ENCODE measurements around the gene GTF2I. TPM values are rescaled to one million over a fixed set of nuclear protein-coding genes. Genes with fewer than 3 reads are reported as not detected.
"Not testable (repeated sequence)": the region's sequence is repeated elsewhere in the genome, so short reads cannot be mapped to it uniquely, and the experiment has no call there.

GTF2I gene
- total RNA-seq, 1 donor from 2014 or later: 168 TPM

DNA sequence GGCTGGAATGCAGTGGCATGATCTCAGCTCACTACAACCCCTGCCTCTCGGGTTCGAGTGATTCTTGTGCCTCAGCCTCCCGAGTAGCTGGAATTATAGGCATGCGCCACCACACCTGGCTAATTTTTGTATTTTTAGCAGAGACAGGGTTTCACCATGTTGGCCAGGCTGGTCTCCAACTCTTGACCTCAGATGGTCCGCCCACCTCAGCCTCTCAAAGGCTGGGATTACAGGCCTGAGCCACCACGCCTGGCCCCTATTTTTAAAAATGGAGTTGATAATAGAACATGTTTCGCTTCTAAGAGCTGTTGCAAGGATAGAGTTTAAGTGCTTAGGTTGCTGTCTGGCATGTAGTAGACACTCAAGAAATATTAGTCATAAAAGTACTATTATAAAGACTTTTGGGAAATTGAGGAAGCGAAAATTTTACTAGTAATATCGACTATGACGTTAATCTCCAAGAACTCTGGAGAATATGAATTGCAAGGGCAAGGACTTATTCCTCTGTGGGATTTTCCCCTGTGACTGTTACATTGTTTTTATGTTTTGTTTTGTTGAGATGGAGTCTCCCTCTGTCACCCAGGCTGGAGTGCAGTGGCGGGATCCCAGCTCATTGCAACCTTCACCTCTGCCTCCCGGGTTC, 7.9 kb downstream of the GTF2I start:
- DNase-seq (ENCODE audit: low read depth): no peak
- Mint-ChIP-seq H3K4me3 (ENCODE audit: unreplicated experiment) (no peak overlapping the region), H3K27me3 (ENCODE audit: low read depth, unreplicated experiment) (no peaks in the 10 kb centered on the region), H3K36me3 (ENCODE audit: low read depth, unreplicated experiment) (peaks cover 16% of the 10 kb centered on the region), H3K4me1 (ENCODE audit: low read depth, unreplicated experiment) (peaks cover 25% of the 10 kb centered on the region), H3K9me3 (ENCODE audit: unreplicated experiment) (no peaks in the 10 kb centered on the region), H3K27ac (ENCODE audit: unreplicated experiment) (no peak overlapping the region)
- Histone ChIP-seq H3K9me3 (ENCODE audit: insufficient read depth, low read depth, low read length) (no peaks in the 10 kb centered on the region), H3K36me3 (ENCODE audit: insufficient read depth, low read length) (peaks cover 14% of the 10 kb centered on the region), H4K20me1 (ENCODE audit: insufficient read depth, low read length) (peaks cover 94% of the 10 kb centered on the region), H3K4me3 (ENCODE audit: insufficient read depth, low read depth, low read length) (no peak overlapping the region), H3K4me2 (ENCODE audit: low read length) (no peak overlapping the region), H3K4me1 (ENCODE audit: insufficient read depth, low read length) (peaks cover 13% of the 10 kb centered on the region), H3K27me3 (ENCODE audit: insufficient read depth, low read length) (no peaks in the 10 kb centered on the region), H3K9ac (ENCODE audit: low read length) (no peak overlapping the region), H3K79me2 (ENCODE audit: insufficient read depth, low read length) (peaks cover 99% of the 10 kb centered on the region), H3K27ac (ENCODE audit: low read depth, low read length) (no peak overlapping the region), H2AFZ (ENCODE audit: low read depth, low read length) (no peak overlapping the region)
- no peak for FAIRE-seq
- no peak for TF ChIP-seq EZH2 (IDR thresholded peaks at IDR 0.05; ENCODE audit: insufficient read depth, low read length)
- TF ChIP-seq, protein P1, sequence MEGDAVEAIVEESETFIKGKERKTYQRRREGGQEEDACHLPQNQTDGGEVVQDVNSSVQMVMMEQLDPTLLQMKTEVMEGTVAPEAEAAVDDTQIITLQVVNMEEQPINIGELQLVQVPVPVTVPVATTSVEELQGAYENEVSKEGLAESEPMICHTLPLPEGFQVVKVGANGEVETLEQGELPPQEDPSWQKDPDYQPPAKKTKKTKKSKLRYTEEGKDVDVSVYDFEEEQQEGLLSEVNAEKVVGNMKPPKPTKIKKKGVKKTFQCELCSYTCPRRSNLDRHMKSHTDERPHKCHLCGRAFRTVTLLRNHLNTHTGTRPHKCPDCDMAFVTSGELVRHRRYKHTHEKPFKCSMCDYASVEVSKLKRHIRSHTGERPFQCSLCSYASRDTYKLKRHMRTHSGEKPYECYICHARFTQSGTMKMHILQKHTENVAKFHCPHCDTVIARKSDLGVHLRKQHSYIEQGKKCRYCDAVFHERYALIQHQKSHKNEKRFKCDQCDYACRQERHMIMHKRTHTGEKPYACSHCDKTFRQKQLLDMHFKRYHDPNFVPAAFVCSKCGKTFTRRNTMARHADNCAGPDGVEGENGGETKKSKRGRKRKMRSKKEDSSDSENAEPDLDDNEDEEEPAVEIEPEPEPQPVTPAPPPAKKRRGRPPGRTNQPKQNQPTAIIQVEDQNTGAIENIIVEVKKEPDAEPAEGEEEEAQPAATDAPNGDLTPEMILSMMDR (IDR thresholded peaks at IDR 0.05; ENCODE audit: insufficient read depth, low read depth, low read length): no peak

DNA sequence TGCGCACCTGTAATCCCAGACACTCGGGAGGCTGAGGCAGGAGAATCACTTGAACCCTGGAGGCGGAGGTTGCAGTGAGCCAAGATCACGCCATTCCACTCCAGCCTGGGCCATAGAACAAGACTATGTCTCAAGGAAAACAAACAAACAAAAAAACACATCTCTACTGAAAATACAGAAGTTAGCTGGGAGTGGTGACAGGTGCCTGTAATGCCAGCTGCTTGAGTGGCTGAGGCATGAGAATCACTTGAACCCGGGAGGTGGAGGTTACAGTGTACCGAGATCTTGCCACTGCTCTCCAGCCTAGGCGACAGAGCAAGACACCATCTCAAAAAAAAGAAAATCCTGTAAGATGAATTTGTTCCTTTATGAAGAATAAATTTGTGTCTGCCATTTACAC, 9.5 kb downstream of the GTF2I start:
- not testable (repeated sequence) for H3K9ac ChIP-seq (ENCODE audit: low read length); H3K4me3 ChIP-seq (ENCODE audit: insufficient read depth, low read depth, low read length); H3K27me3 Mint-ChIP-seq (ENCODE audit: low read depth, unreplicated experiment); DNase-seq (ENCODE audit: low read depth); FAIRE-seq; H3K9me3 ChIP-seq (ENCODE audit: insufficient read depth, low read depth, low read length); H3K4me1 ChIP-seq (ENCODE audit: insufficient read depth, low read length); H3K27ac ChIP-seq (ENCODE audit: low read depth, low read length); H2AFZ ChIP-seq (ENCODE audit: low read depth, low read length); H3K27ac Mint-ChIP-seq (ENCODE audit: unreplicated experiment); H3K9me3 Mint-ChIP-seq (ENCODE audit: unreplicated experiment); H3K4me3 Mint-ChIP-seq (ENCODE audit: unreplicated experiment); H3K4me2 ChIP-seq (ENCODE audit: low read length); H3K27me3 ChIP-seq (ENCODE audit: insufficient read depth, low read length)
- H4K20me1 ChIP-seq (ENCODE audit: insufficient read depth, low read length): peaks cover 94% of the 10 kb centered on the region
- peaks cover 13% of the 10 kb centered on the region for H3K36me3 ChIP-seq (ENCODE audit: insufficient read depth, low read length)
- H3K79me2 ChIP-seq (ENCODE audit: insufficient read depth, low read length): peaks cover 99% of the 10 kb centered on the region
- Mint-ChIP-seq H3K4me1 (ENCODE audit: low read depth, unreplicated experiment) (peaks cover 15% of the 10 kb centered on the region), H3K36me3 (ENCODE audit: low read depth, unreplicated experiment) (peaks cover 16% of the 10 kb centered on the region)

GRCh38 chr7:74667520-74667919, 10.0 kb downstream of the GTF2I start:
- not testable (repeated sequence) for H2AFZ ChIP-seq (ENCODE audit: low read depth, low read length); H3K4me3 ChIP-seq (ENCODE audit: insufficient read depth, low read depth, low read length); H3K4me2 ChIP-seq (ENCODE audit: low read length); H3K9ac ChIP-seq (ENCODE audit: low read length); H3K27me3 ChIP-seq (ENCODE audit: insufficient read depth, low read length); H3K9me3 ChIP-seq (ENCODE audit: insufficient read depth, low read depth, low read length); H3K27me3 Mint-ChIP-seq (ENCODE audit: low read depth, unreplicated experiment); H3K4me1 ChIP-seq (ENCODE audit: insufficient read depth, low read length); H3K4me3 Mint-ChIP-seq (ENCODE audit: unreplicated experiment); FAIRE-seq; H3K9me3 Mint-ChIP-seq (ENCODE audit: unreplicated experiment); DNase-seq (ENCODE audit: low read depth); H3K27ac Mint-ChIP-seq (ENCODE audit: unreplicated experiment); H3K27ac ChIP-seq (ENCODE audit: low read depth, low read length)
- H4K20me1 ChIP-seq (ENCODE audit: insufficient read depth, low read length): peaks cover 94% of the 10 kb centered on the region
- H3K36me3 ChIP-seq (ENCODE audit: insufficient read depth, low read length): peaks cover 13% of the 10 kb centered on the region
- Mint-ChIP-seq H3K4me1 (ENCODE audit: low read depth, unreplicated experiment) (peaks cover 15% of the 10 kb centered on the region), H3K36me3 (ENCODE audit: low read depth, unreplicated experiment) (peaks cover 16% of the 10 kb centered on the region)
- H3K79me2 ChIP-seq (ENCODE audit: insufficient read depth, low read length): peaks cover 99% of the 10 kb centered on the region
